Measurements from ENCODE around the gene EBNA1BP2. TPM values are rescaled to one million over a fixed set of nuclear protein-coding genes. Genes with fewer than 3 reads are reported as not detected.

Gene EBNA1BP2
- total and polyA plus RNA-seq, 7 donors, result 20.1 to 153 (median 46.2) TPM

DNA sequence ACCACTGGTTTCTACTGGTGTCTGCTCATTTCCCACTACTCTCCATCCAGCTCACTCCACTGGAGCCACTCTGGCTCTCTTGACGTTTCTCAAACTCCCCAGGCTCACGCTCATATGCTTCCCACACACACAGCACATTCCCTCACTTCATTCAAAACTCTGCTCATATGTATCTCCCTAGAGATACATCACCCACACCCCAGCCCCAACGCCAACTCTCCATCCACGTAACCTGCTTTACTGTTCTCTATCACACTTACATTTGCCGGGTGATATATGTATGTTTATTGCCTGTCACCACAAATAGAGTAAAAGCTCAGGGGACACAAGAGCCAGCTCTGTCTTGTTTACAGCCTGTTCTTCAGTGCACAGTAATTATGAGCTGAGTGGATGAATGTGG is 22.2 kb downstream of the EBNA1BP2 start:
- intact Hi-C loops (cut with DNase I), result no loop called here
- no peaks in the 10 kb centered on the region for H3K36me3 ChIP-seq (ENCODE audit: insufficient read depth in 1 of 2, low read depth in 1 of 2)
- TF ChIP-seq, protein P1, sequence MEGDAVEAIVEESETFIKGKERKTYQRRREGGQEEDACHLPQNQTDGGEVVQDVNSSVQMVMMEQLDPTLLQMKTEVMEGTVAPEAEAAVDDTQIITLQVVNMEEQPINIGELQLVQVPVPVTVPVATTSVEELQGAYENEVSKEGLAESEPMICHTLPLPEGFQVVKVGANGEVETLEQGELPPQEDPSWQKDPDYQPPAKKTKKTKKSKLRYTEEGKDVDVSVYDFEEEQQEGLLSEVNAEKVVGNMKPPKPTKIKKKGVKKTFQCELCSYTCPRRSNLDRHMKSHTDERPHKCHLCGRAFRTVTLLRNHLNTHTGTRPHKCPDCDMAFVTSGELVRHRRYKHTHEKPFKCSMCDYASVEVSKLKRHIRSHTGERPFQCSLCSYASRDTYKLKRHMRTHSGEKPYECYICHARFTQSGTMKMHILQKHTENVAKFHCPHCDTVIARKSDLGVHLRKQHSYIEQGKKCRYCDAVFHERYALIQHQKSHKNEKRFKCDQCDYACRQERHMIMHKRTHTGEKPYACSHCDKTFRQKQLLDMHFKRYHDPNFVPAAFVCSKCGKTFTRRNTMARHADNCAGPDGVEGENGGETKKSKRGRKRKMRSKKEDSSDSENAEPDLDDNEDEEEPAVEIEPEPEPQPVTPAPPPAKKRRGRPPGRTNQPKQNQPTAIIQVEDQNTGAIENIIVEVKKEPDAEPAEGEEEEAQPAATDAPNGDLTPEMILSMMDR (IDR thresholded peaks at IDR 0.05), result no peak
- no peaks in the 10 kb centered on the region for H3K9me3 ChIP-seq
- ATAC-seq, result no peak
- H3K4me3 ChIP-seq, result no peak overlapping the region
- peaks cover 0 to 58% (median 10%) of the 10 kb centered on the region in 3 donors for H3K27me3 ChIP-seq (ENCODE audit: insufficient read depth in 3 of 3, low read length in 2 of 3)
- no peak for DNase-seq
- H3K4me1 ChIP-seq, result no peaks in the 10 kb centered on the region
- WGBS, 3 donors, result 70 to 72% (median 71%) methylated on average over 5 of the region's 5 CpGs
- no peak overlapping the region for H3K27ac ChIP-seq

- DNase-seq (peak; percentile 62 to 66), ATAC-seq (peak; percentile 53 to 74 (median 66))
- no peaks in the 10 kb centered on the region for H3K36me3 ChIP-seq (ENCODE audit: insufficient read depth in 1 of 2, low read depth in 1 of 2)
- H3K9me3 ChIP-seq, result no peaks in the 10 kb centered on the region
- H3K27ac ChIP-seq, result no peak overlapping the region
- H3K4me3 ChIP-seq, result peak overlapping the region; percentile 60
- H3K27me3 ChIP-seq (ENCODE audit: insufficient read depth in 3 of 3, low read length in 2 of 3), result peaks cover 0 to 79% (median 10%) of the 10 kb centered on the region in 3 donors
- WGBS, 3 donors, result 2 to 4% (median 3%) methylated on average over 45 to 47 of the region's 47 CpGs
- TF ChIP-seq, protein P1 (IDR thresholded peaks at IDR 0.05), result no peak
- H3K4me1 ChIP-seq, result no peaks in the 10 kb centered on the region
- intact Hi-C loops (cut with DNase I), result no loop called here
These were observed 24.3 kb downstream of the EBNA1BP2 start for GRCh38 chr1:43147625-43148327.

GRCh38 chr1:43144237-43144636 is 27.9 kb downstream of the EBNA1BP2 start:
- Histone ChIP-seq H3K27me3 (ENCODE audit: insufficient read depth in 3 of 3, low read length in 2 of 3) (peaks cover 0 to 65% (median 6%) of the 10 kb centered on the region in 3 donors), H3K4me3 (no peak overlapping the region), H3K27ac (no peak overlapping the region), H3K36me3 (ENCODE audit: insufficient read depth in 1 of 2, low read depth in 1 of 2) (no peaks in the 10 kb centered on the region), H3K4me1 (no peaks in the 10 kb centered on the region), H3K9me3 (no peaks in the 10 kb centered on the region)
- intact Hi-C loops (cut with DNase I), result no loop called here
- ATAC-seq (no peak), DNase-seq (no peak)
- TF ChIP-seq, protein P1 (IDR thresholded peaks at IDR 0.05), result no peak

DNA sequence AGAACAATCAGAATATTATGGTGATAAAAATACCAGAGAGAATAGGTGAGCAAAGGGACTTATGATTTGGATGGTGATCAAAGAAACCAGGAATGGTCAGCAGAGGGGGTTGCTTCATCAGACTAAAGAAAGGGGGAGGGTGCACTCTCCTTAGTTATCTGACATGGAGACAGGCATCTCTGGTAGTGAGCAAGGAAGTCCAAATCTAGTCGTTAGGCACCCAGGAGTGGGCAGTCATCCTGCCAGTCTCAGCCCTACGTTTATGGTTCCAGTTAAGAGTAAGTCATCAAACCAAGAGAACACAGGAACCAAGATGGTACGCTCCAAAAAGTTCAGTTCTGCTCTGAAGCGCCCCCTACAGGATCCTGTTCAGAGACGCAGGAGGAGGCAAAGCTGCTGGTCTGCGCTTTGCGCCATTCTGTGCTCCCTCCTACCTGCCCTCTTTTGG is 28.6 kb downstream of the EBNA1BP2 start:
- WGBS, 3 donors, result 19 to 26% (median 22%) methylated on average over 7 of the region's 7 CpGs
- no peaks in the 10 kb centered on the region for H3K9me3 ChIP-seq
- ATAC-seq (no peak), DNase-seq (no peak)
- TF ChIP-seq, protein P1 (IDR thresholded peaks at IDR 0.05), result no peak
- H3K27ac ChIP-seq, result no peak overlapping the region
- H3K4me1 ChIP-seq, result no peaks in the 10 kb centered on the region
- H3K27me3 ChIP-seq (ENCODE audit: insufficient read depth in 3 of 3, low read length in 2 of 3), result peaks cover 0 to 57% (median 6%) of the 10 kb centered on the region in 3 donors
- H3K36me3 ChIP-seq (ENCODE audit: insufficient read depth in 1 of 2, low read depth in 1 of 2), result no peaks in the 10 kb centered on the region
- intact Hi-C loops (cut with DNase I), result no loop called here
- H3K4me3 ChIP-seq, result no peak overlapping the region

DNA sequence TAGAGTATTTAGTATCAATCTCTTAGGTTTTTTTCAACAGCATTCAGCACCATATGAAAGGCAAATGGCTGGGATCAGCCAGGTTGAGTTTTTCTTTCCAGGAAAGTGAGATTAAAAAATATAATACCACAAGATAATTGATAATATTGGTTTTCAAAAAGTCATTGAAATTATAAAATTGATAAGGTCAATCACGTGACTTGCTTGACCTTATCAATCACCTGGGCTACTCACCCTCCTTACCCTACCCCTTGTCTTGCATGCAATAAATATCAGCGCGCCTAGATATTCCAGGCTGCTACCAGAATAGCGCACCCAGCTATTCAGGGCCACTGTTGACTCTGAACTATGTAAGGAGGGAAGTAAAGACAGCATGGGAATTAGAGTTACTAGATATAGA is 31.5 kb downstream of the EBNA1BP2 start:
- TF ChIP-seq, protein P1 (IDR thresholded peaks at IDR 0.05), result no peak
- DNase-seq (no peak), ATAC-seq (no peak)
- Histone ChIP-seq H3K27ac (no peak overlapping the region), H3K36me3 (ENCODE audit: insufficient read depth in 1 of 2, low read depth in 1 of 2) (no peaks in the 10 kb centered on the region), H3K4me3 (no peak overlapping the region), H3K27me3 (ENCODE audit: insufficient read depth in 3 of 3, low read length in 2 of 3) (peaks cover 0 to 33% (median 2%) of the 10 kb centered on the region in 3 donors), H3K9me3 (no peaks in the 10 kb centered on the region), H3K4me1 (no peaks in the 10 kb centered on the region)
- intact Hi-C loops (cut with DNase I), result no loop called here
- WGBS, 3 donors, result 92 to 96% (median 94%) methylated on average over 4 of the region's 4 CpGs

Data from psoas muscle (tissue), 8 donors.